Fibroblast of peridontal ligament (primary cell): Measurements from ENCODE around the gene UNKL.

ENCODE experiments used
- DNase-seq: peaks from one replicate; pipeline ENCODE4 v3.0.0-alpha.2; 2010; ENCODE audit errors: extremely low read depth

The UNKL gene

GRCh38 chr16:1431497-1432270, 17.2 kb upstream of the UNKL start:
- DNase-seq = no peak

DNA sequence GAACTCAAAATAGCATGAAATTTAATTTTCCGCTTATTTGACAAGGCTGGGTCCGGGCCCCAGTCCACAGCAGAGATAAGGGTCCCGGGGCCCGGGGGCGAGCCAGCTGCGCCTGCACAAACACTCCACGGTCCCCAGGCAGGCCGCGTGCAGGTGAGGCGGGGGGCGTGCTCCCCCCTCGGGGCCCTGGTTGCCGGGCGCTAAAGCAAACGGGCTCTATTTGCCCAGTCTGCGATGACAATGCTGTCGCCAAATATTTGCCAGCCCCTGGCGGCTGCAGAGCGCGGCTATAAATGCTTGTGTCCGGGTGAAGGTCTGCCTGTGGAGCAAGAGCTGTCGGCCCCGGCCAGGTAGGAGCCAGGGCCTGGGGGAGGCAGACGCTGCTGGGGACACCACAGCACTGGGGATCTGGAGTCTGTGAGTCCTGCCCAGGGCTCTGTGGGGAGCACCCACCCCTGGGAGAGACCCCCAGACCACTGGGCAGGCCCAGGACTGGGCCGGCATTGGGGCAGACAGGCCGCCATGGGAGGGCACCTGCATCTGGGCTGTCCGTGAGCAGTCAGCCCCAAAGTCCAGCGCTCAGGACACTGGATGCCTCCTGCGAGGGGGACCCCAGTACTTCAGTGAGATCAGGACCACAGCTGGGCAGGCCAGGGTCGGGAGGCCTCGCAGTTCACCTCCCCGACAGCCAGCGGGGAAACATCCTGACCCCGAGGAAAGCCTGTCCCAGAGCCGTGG, 16.4 kb upstream of the UNKL start, which contains the start of gene PERCC1:
TSS of gene PERCC1 (plus strand) at position 320 of the 738 bp plus-strand sequence. CDS start 1,516 bp downstream, outside the sequence.
- DNase-seq = no peak

- no peak for DNase-seq
Measured at GRCh38 chr16:1430214-1430758, 15.8 kb upstream of the UNKL start.

DNA sequence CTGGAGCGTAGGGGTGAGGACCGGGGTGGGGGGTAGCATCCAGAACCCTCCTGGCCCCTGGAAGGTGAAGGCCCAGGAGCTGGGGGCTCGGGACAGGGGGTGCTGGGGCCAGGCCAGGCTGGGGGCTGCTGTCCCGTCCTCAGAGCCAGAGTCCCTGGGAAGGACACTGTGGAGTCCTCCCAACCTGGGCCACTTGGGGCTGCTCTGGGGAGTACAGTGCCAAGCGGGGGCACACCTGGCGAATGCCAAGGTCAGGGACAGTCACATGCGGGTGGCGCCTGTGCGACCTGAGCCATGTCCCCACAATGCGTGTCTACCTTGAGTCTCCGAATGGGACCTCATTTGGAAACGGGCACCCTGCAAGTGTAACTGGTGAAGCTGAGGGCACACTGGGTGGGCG, 15.1 kb upstream of the UNKL start:
- DNase-seq = no peak

- DNase-seq = no peak
Measured at GRCh38 chr16:1429012-1429411, 14.5 kb upstream of the UNKL start.

DNA sequence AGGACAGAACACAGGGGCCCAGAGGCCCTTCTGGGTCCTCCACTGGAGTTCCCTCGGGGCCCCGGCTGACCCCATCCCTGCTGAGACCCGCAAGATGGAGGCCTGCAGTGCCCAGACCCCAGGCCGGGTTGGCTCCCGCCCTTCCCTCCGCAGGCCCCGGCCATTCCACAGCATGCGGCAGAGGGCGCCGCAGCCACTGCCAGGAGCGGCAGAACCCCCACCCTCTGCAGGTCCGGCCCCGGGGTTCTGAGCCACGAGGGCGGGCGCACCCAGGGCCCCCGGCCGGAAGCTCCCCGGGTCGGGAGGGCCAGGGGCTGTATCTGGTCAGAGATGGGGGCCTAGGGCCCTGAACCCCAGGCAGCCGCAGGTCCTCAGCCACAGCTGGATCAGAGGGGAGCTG, 14.0 kb upstream of the UNKL start:
- no peak for DNase-seq

DNA sequence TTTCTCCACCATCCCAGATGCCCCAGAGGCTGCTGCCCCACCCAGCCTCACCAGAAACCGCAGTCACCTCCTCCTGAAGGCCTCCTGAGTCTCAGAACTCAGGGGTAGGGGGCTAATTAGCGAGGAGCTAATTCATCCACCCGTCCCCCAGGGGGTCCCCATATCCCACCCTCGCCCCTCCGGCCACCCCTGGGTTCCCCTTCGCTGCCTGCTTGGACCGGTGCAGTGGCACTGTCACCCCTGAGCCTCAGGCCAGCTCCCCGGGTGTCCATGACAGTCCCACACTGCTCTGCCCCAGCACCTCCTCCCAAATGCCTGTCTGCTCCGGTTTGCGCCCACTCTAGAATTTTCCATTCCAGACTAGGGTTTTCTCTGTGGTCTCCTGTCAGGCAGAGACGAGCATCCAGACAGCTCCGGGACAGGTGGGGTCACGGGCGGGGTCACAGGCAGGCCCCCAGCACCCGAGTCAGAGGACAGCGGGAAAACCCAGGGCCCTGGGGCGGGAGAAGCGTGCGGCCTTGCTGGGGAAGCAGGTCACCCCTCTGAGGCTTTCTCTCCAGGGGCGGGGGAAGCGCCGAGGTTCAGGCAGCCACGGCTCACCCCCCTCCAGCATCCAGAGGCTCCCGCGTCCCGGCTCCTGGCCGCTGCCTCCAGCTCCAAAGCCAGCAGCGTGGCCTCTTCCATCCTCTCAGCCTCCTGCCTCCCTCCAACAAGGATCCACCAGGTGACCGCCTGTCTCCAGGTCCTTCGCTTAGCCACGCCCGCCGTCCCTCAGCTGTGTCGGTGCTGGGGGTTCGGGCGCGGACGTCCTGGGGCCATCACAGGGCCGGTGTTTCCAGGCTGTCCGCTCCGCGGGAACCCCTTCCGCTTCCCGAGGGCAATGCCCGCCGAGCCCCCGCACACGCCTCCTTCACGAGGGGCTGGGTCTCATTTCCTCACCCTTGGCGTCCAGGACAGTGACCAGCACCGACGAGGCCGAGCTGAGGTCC, 13.3 kb upstream of the UNKL start:
- no peak for DNase-seq

GRCh38 chr16:1426734-1427471, 12.4 kb upstream of the UNKL start:
- no peak for DNase-seq

DNA sequence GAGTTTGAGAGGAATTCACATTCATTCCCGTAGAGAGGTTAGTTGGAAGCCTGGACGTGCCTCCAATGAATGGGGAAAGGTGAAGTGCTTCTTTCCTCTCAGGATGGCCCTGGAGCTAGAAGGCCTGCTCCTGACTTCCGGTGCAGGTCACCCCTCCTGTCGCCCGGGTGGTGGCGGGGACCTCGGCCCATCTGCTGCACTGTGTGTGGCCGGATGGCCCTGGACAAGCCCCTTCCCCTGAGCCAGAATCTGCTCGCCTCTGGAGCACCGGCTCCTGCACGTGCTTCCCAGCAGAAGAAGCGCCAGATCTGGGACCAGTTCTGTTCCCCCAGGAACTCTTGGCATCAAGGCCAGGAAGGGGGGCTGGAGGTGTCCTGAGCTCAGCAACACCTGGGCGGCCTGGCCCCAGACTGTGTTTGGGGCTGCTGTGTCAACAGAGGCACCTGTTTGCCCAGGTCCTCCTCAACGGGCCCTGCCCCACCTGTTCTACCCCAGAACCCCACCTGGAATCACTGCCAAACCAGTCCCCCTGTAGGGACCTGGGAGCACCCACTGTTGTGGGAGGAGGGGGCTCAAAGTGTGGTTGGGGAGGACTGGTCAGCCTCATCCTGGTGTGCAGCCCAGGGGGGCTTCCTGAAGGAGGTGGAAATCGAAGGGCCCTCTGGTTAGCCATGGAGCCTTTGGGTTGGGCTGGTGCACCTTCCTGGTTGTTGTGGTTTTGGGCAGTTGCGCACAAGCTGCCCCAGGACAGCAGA, 11.3 kb upstream of the UNKL start:
- no peak for DNase-seq

DNA sequence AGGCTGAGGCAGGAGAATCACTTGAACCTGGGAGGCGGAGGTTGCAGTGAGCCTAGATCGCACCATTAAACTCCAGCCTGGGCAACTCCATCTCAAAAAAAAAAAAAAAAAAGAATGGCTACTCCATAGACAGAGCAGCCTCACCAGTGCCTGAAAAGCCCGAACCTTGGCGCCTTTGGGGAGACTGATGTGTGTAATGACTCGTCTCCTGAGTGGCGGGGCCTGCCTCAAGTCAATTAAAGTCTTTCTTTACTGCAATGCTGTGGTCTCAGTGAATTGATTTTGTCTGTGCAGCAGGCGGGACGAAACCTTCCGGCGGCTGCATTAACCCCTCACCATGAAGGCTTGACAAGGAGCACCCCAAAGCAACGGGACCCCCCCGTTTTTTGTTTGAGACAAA, 9.5 kb upstream of the UNKL start:
- no peak for DNase-seq

- DNase-seq = no peak
Measured at GRCh38 chr16:1422076-1422475, 7.6 kb upstream of the UNKL start.

- no peak for DNase-seq
Measured at GRCh38 chr16:1420111-1420539, 5.6 kb upstream of the UNKL start.

GRCh38 chr16:1416521-1416941, 2.0 kb upstream of the UNKL start:
- no peak for DNase-seq

DNA sequence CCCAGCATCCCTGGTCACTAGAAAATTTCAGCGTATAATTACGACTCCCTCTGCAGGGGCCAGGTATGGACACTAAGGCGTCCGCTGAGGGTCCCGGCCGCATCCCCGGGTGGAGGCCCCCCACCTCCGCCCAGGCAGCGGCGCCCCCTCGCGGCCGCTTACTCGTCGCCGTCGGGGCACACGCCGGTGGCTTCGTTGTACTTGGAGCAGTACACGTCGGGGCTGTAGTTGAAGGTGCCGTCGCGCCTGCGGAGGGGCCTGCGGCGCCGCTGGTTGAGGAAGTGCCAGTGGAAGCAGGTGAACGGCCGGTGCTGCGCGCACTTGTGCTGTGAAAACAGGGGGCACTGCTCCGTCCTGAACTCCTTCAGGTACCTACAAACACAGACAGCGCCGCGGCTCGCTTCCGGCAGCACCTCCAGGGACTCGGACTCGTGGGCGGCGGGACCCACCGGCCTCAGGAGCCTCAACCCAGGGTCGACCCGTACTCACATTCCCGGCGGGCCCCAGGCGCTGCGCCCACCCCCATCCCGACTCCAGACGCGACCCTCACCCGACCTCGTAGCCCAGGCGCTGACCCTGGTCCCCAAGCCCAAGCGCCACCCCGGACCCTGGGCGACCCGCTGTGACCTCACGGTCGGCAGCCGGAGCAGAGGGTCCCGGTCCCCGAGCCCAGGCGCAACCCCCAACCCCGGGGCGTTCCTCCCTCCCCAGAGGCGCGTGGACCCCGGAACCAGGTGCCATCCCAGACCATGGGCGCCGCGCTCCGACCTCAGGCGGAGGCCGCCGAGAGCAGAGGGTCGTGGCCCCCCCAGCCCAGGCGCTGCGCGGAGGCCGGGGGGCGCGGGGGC, 596 bp downstream of the UNKL start:
- DNase-seq = peak; percentile 35

- no peak for DNase-seq
Measured at GRCh38 chr16:1412847-1413246, 1.7 kb downstream of the UNKL start.

GRCh38 chr16:1408171-1408837, 6.2 kb downstream of the UNKL start:
- DNase-seq = peak; percentile 80

DNA sequence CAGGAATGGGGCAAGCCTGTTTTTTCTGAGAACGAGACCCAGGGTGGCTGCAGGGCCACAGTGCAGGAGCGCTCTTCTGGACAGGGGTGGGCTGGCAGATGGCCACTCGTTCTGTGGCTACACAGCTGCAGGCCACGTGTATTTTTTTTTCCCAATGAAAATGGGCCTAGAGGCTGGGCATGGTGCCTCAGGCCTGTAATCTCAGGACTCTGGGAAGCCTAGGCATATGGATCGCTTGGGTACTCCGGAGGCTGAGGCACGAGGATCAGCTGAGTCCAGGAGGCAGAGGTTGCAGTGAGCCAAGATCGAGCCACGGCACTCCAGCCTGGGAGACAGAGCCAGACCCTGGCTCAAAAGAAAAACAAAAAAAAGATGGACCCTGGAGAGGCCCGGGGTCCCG, 6.8 kb downstream of the UNKL start:
- peak; percentile 64 for DNase-seq

DNA sequence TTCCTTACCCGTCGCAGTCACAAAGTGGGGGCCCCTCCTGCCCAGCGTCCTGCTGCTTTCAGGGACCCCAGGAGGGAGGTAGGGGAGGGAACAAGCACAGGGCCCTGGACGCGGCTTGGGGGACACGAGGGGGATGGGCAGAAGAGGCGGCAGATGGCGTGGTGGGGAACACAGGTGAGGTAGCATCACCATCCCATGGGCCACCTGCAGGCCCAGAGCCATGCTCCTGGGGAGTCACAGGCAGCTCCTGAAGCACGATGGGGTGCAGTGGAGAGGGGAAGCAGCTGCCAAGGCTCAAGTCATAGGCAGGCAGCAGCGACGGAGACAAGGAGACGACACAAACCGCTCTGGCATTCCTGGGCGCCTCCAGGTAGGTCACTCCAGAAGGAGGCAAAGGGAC, 10.8 kb downstream of the UNKL start:
- no peak for DNase-seq

- no peak for DNase-seq
Measured at GRCh38 chr16:1403036-1403435, 11.5 kb downstream of the UNKL start.
